Transverse colon (tissue), 4 donors: ENCODE measurements around the gene DEF6. TPM values are rescaled to one million over a fixed set of nuclear protein-coding genes. Genes with fewer than 3 reads are reported as not detected.

ENCODE experiments used
- DNase-seq: peaks from one replicate; pipeline ENCODE4 v3.0.0-alpha.2; 2019
- H3K27ac ChIP-seq, 4 donors: fragments of 200-600 bp; sonication (generic); 2 replicates each; pipeline ENCODE4 v1.5.1; 2016 to 2018; ENCODE audit warnings: inconsistent platforms in 4 of 4
- H3K27me3 ChIP-seq: fragments of 200-600 bp; sonication (generic); 2 replicates; pipeline ENCODE4 v1.5.1; 2017; ENCODE audit warnings: inconsistent platforms
- H3K36me3 ChIP-seq, 4 donors: fragments of 200-600 bp; sonication (generic); 2 replicates each; pipeline ENCODE4 v1.5.1; 2017 to 2019; ENCODE audit warnings: inconsistent platforms in 4 of 4
- H3K4me1 ChIP-seq, 4 donors: fragments of 200-600 bp; sonication (generic); 2 replicates each; pipeline ENCODE4 v1.5.1; 2017 to 2020; ENCODE audit warnings: inconsistent platforms in 4 of 4
- H3K4me3 ChIP-seq, 4 donors: fragments of 200-600 bp; sonication (generic); 1 replicate in 1 of 4; 2 replicates in 3 of 4; pipeline versions ENCODE4 v1.5.1 to v1.6.1; 2017 to 2019; ENCODE audit warnings: inconsistent platforms in 4 of 4
- H3K9me3 ChIP-seq, 2 donors: fragments of 200-600 bp; sonication (generic); 2 replicates each; pipeline ENCODE4 v1.5.1; 2017 to 2019; ENCODE audit warnings: inconsistent platforms in 2 of 2
- EP300 ChIP-seq: sonication (generic); formaldehyde crosslinking; IDR thresholded peaks from one replicate; pipeline ENCODE4 v1.6.1; 2017; ENCODE audit warnings: antibody characterized with exemption, low read depth
- POLR2A ChIP-seq: fragments of 450-650 bp; IDR thresholded peaks from one replicate; pipeline ENCODE4 v1.6.1; 2016; ENCODE audit warnings: antibody characterized with exemption, mild to moderate bottlenecking, moderate library complexity
- POLR2AphosphoS5 ChIP-seq, 3 donors: sonication (generic); formaldehyde crosslinking; IDR thresholded peaks; one replicate each; pipeline ENCODE4 v1.6.1; 2016; ENCODE audit warnings: antibody characterized with exemption in 3 of 3
- WGBS, 2 donors: methylation state at CpG; one replicate each; pipeline ENCODE4 v1.1.5; 2018; ENCODE audit warnings: low coverage in 1 of 2; 5-methylcytosine and 5-hydroxymethylcytosine counted together
- in situ Hi-C, 4 donors: fragments of 200-750 bp; cut with MboI; loops; one replicate each; pipeline versions ENCODE4 v1.15.0 to v1.15.1; 2017; ENCODE audit warnings: low sequenced_read_pairs in 3 of 4, low pct_ligation_motif_present in 1 of 4, low pct_unique_long_range_greater_than_20kb in 1 of 4
- intact Hi-C: fragments of 100-400 bp; cut with DNase I; formaldehyde crosslinking; loops from one replicate; pipeline ENCODE4 v1.15.1; 2023; ENCODE audit warnings: low total_unique reads
- total RNA-seq, 4 donors: library from RNA; depleted of rRNA; stranded (reverse); fragments of >200 nt; gene quantifications; one replicate each; pipeline ENCODE4 v1.1.0, GENCODE V29; 2016
- TF ChIP-seq, protein P1 (sequence below), 5 experiments: fragments of 200-600 bp in 3 of 5; fragments of 450-650 bp in 2 of 5; sonication (generic) in 3 of 5; IDR thresholded peaks; 1 replicate in 2 of 5; 2 replicates in 3 of 5; pipeline ENCODE4 v1.5.1; 2016 to 2017; ENCODE audit warnings: antibody characterized with exemption in 5 of 5, inconsistent platforms in 3 of 5, mild to moderate bottlenecking in 2 of 5, moderate library complexity in 1 of 5

DEF6 gene
- total RNA-seq, 4 donors from 2014 or later, result 2.6 to 24.5 (median 6.8) TPM

DNA sequence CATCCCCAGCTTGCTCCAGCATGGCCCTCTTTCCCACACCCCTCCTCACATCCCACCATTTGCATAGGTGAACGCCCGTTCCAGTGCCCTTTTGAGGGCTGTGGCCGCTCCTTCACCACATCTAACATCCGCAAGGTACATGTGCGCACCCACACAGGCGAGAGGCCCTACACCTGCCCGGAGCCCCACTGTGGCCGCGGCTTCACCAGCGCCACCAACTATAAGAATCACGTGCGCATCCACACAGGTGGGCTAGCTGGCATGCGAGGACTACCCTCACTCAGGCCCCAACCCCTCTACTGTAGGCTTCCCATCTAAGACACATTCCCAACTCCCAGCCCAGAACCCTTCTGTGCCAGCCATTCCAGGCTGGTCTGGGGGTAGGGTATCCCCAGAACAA, 6.1 kb upstream of the DEF6 start:
- WGBS, 2 donors, result 98 to 100% methylated on average over 3 to 13 of the region's 13 CpGs
- in situ Hi-C loops, result no loop called here
- Histone ChIP-seq H3K27me3 (no peaks in the 10 kb centered on the region), H3K4me3 (no peak overlapping the region), H3K36me3 (peaks cover 0 to 30% (median 11%) of the 10 kb centered on the region in 4 donors), H3K27ac (no peak overlapping the region), H3K4me1 (no peaks in the 10 kb centered on the region), H3K9me3 (no peaks in the 10 kb centered on the region)
- DNase-seq, result no peak
- intact Hi-C loops, result no loop called here
- TF ChIP-seq POLR2AphosphoS5 (IDR thresholded peaks at IDR 0.05) (no peak), POLR2A (no peak), EP300 (no peak)
- TF ChIP-seq, protein P1, sequence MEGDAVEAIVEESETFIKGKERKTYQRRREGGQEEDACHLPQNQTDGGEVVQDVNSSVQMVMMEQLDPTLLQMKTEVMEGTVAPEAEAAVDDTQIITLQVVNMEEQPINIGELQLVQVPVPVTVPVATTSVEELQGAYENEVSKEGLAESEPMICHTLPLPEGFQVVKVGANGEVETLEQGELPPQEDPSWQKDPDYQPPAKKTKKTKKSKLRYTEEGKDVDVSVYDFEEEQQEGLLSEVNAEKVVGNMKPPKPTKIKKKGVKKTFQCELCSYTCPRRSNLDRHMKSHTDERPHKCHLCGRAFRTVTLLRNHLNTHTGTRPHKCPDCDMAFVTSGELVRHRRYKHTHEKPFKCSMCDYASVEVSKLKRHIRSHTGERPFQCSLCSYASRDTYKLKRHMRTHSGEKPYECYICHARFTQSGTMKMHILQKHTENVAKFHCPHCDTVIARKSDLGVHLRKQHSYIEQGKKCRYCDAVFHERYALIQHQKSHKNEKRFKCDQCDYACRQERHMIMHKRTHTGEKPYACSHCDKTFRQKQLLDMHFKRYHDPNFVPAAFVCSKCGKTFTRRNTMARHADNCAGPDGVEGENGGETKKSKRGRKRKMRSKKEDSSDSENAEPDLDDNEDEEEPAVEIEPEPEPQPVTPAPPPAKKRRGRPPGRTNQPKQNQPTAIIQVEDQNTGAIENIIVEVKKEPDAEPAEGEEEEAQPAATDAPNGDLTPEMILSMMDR (IDR thresholded peaks at IDR 0.05), result no peak

DNA sequence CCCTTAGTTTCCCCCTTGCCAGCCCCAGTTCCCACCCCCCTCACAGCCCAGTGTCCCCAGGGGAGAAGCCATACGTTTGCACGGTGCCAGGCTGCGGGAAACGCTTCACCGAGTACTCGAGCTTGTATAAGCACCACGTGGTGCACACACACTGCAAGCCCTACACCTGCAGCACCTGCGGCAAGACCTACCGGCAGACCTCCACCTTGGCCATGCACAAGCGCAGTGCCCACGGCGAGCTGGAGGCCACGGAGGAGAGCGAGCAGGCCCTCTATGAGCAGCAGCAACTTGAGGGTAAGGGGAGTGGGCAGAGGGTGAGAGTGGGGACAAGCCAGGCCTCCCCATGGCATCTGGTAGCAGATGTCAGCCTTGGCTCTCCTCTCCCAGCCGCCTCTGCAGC, 5.1 kb upstream of the DEF6 start:
- Histone ChIP-seq H3K9me3 (no peaks in the 10 kb centered on the region), H3K36me3 (peaks cover 0 to 29% (median 8%) of the 10 kb centered on the region in 4 donors), H3K4me1 (peaks cover 4 to 6% (median 5%) of the 10 kb centered on the region in 4 donors), H3K4me3 (no peak overlapping the region), H3K27ac (no peak overlapping the region), H3K27me3 (no peaks in the 10 kb centered on the region)
- intact Hi-C loops (no loop called here), in situ Hi-C loops (no loop called here)
- no peak for DNase-seq
- WGBS, 2 donors, result 76% methylated on average over 10 to 15 of the region's 15 CpGs
- TF ChIP-seq, protein P1 (IDR thresholded peaks at IDR 0.05), result no peak
- TF ChIP-seq EP300, result no peak
- no peak for TF ChIP-seq POLR2AphosphoS5 (IDR thresholded peaks at IDR 0.05)
- no peak for TF ChIP-seq POLR2A

DNA sequence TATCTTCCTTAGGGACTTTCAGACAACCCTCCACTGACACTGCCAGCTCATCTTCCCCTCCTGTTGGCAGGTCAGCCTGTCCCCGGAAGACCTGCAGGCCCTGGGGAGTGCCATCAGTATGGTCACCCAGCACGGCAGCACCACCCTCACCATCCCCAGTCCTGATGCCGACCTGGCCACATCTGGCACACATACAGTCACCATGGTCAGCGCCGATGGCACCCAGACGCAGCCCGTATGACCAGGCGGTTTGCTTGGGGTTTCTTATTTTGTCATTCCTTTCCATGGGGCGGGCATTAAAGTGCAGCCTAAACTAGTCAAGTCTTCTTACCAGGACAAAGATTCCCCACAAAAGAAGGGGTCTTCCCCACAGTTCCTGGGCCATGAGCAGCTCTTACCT, 3.9 kb upstream of the DEF6 start:
- H3K4me1 ChIP-seq, result peaks cover 7 to 16% (median 10%) of the 10 kb centered on the region in 4 donors
- no peaks in the 10 kb centered on the region for H3K27me3 ChIP-seq
- 94% methylated on average over 9 of the region's 9 CpGs; no CpG with 5 or more reads in 1 of the 2 donors for WGBS, 2 donors
- no peaks in the 10 kb centered on the region for H3K9me3 ChIP-seq
- no peak overlapping the region for H3K27ac ChIP-seq
- DNase-seq, result no peak
- H3K4me3 ChIP-seq, result no peak overlapping the region
- intact Hi-C loops, result no loop called here
- in situ Hi-C loops, result no loop called here
- peaks cover 0 to 18% (median 3%) of the 10 kb centered on the region in 4 donors for H3K36me3 ChIP-seq
- TF ChIP-seq, protein P1 (IDR thresholded peaks at IDR 0.05), result no peak

DNA sequence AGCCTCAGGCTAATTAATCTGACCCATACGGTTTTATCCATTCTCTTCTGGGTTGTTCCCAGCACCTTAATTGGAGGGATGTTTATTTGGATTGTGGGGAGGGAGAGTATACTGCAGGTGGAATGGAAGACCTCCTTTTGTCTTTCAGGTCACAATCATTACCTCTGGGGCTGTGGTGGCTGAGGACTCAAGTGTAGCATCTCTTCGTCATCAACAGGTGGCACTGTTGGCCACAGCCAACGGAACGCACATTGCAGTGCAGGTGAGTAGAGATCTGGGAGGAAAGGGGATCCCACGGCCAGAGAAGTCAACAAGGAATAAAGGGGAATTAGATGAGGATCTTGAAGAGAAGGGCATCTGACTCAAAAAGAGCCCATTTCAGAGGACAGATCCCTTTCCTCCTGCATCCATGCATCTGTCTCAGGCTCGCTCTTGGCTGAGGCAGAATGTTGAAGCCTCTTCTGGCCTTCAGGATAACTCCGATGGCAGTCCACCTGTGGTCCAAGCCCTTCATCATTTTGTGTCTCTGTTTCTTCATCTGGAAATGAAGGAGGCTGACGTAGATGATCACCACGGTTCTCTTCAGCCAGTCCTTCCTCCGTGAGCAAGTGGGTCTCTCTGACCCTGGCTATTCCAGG, 3.2 kb upstream of the DEF6 start:
- peaks cover 7 to 20% (median 10%) of the 10 kb centered on the region in 4 donors for H3K4me1 ChIP-seq
- no peaks in the 10 kb centered on the region for H3K27me3 ChIP-seq
- intact Hi-C loops, result no loop called here
- in situ Hi-C loops, result no loop called here
- peak; percentile 45 for DNase-seq
- H3K27ac ChIP-seq, result no peak overlapping the region
- 50 to 53% methylated on average over 4 to 10 of the region's 10 CpGs for WGBS, 2 donors
- no peak for TF ChIP-seq EP300
- TF ChIP-seq, protein P1 (IDR thresholded peaks at IDR 0.05), result peak; percentile 60 to 81 (median 70)
- H3K4me3 ChIP-seq, result no peak overlapping the region
- H3K9me3 ChIP-seq, result no peaks in the 10 kb centered on the region
- H3K36me3 ChIP-seq, result peaks cover 0 to 18% (median 3%) of the 10 kb centered on the region in 4 donors
